A673 (cell line): ENCODE measurements around the gene ZHX3. TPM values are rescaled to one million over a fixed set of nuclear protein-coding genes. Genes with fewer than 3 reads are reported as not detected.

Experiments
- BruUV-seq: library from RNA; stranded (reverse); fragments of 400-500 nt; replicated peaks from 2 replicates; lab custom pipeline; 2021; lab: Mats Ljungman, UMichigan
- CTCF ChIA-PET: fragments of 300-600 bp; sonication (Branson Sonifier 250); formaldehyde crosslinking; loops from one replicate; lab custom pipeline; 2022; ENCODE audit warnings: antibody characterized with exemption; lab: Charles Lee
- POLR2A ChIA-PET: fragments of 300-600 bp; sonication (Branson Sonifier 250); formaldehyde crosslinking; loops from one replicate; lab custom pipeline; 2022; ENCODE audit warnings: antibody characterized with exemption; ENCODE audit not compliant: low non-redundant PET; lab: Charles Lee
- DNase-seq: peaks from one replicate; pipeline ENCODE4 v3.0.0-alpha.2; 2015; ENCODE audit warnings: low spot score
- H3K27ac ChIP-seq: fragments of 200-600 bp; sonication (generic); 2 replicates; pipeline ENCODE4 v1.5.1; 2016; ENCODE audit warnings: mixed run types, low read depth, mild to moderate bottlenecking, mixed read lengths, antibody characterized with exemption, low read length; ENCODE audit not compliant: poor library complexity, severe bottlenecking
- H3K27me3 ChIP-seq: fragments of 200-600 bp; sonication (generic); replicated peaks from 2 replicates; pipeline ENCODE4 v1.6.1; 2017; ENCODE audit warnings: mixed run types, low read depth, mild to moderate bottlenecking, mixed read lengths, antibody characterized with exemption, low read length; ENCODE audit not compliant: insufficient read depth, poor library complexity
- H3K36me3 ChIP-seq: fragments of 200-600 bp; sonication (generic); 2 replicates; pipeline ENCODE4 v1.6.1; 2016; ENCODE audit warnings: mixed run types, mild to moderate bottlenecking, mixed read lengths, antibody characterized with exemption, low read length; ENCODE audit not compliant: insufficient read depth, poor library complexity, severe bottlenecking
- H3K4me1 ChIP-seq: fragments of 200-600 bp; sonication (generic); 2 replicates; pipeline ENCODE4 v1.6.1; 2017; ENCODE audit warnings: mixed run types, mild to moderate bottlenecking, mixed read lengths, antibody characterized with exemption, low read length; ENCODE audit not compliant: insufficient read depth, poor library complexity, severe bottlenecking
- H3K4me3 ChIP-seq: fragments of 200-600 bp; sonication (generic); 2 replicates; pipeline ENCODE4 v1.5.1; 2016; ENCODE audit warnings: low read depth, mixed run types, mild to moderate bottlenecking, mixed read lengths, low read length; ENCODE audit not compliant: poor library complexity, severe bottlenecking
- H3K9me3 ChIP-seq: fragments of 200-600 bp; sonication (generic); 2 replicates; pipeline ENCODE4 v1.6.1; 2016; ENCODE audit warnings: mixed run types, low read depth, mild to moderate bottlenecking, mixed read lengths, antibody characterized with exemption, low read length; ENCODE audit not compliant: poor library complexity, severe bottlenecking
- CTCF ChIP-seq: fragments of 300-800, 200-600 bp; sonication (generic); conservative IDR thresholded peaks from 2 replicates; pipeline ENCODE4 v1.5.1; 2017; ENCODE audit warnings: low read depth, mild to moderate bottlenecking, antibody characterized with exemption, low read length, moderate library complexity, mixed read lengths
- EZH2 ChIP-seq: fragments of 200-600 bp; sonication (generic); IDR thresholded peaks from 2 replicates; pipeline ENCODE4 v1.6.1; 2017; ENCODE audit warnings: borderline replicate concordance, low read depth, mild to moderate bottlenecking, mixed read lengths, antibody characterized with exemption, low read length; ENCODE audit not compliant: poor library complexity, severe bottlenecking
- intact Hi-C: fragments of 100-400 bp; cut with micrococcal nuclease; formaldehyde crosslinking; loops from one replicate; pipeline ENCODE4 v1.10.0; 2022; ENCODE audit not compliant: unreplicated experiment
- total RNA-seq: library from RNA; stranded (reverse); gene quantifications from 2 replicates; pipeline ENCODE4 v1.2.3, GENCODE V29; 2021

ZHX3 gene
- total RNA-seq, 1 experiment from 2014 or later: 14.0 TPM

- intact Hi-C loops: no loop called here
Measured at GRCh38 chr20:41148942-41149341, 168.6 kb downstream of the ZHX3 start.

DNA sequence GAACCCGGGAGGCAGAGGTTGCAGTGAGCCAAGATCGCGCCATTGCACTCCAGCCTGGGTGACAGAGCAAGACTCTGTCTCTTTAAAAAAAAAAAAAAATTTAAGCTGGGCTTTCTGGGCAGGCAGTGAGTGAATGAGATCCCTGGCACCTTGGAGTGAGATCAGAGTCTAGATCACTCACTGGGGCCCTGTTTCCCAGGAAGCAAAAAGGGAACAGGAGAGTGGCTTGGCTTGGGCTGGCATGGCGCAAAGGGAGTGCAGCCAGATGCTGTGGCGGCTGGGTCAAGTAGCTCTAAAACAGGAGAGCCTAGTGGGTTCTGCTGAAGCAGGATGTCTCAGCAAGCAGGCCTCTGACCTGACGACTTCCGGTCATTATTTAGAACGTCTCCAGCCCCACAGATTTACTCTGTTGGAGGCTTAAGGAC lies 169.8 kb downstream of the ZHX3 start:
- no peak for DNase-seq
- Histone ChIP-seq H3K9me3 (no peaks in the 10 kb centered on the region), H3K4me3 (no peak overlapping the region), H3K36me3 (peaks cover 4% of the 10 kb centered on the region), H3K4me1 (peaks cover 5% of the 10 kb centered on the region), H3K27me3 (no peaks in the 10 kb centered on the region), H3K27ac (no peak overlapping the region)
- CTCF ChIA-PET: interaction anchor here (0.6 to 1.5 kb wide), 2 partner anchors 13 to 263 kb away, joined by 3 to 4 read pairs; no protein-coding TSS in a partner anchor
- TF ChIP-seq EZH2 (no peak), CTCF (no peak)
- BruUV-seq: no TSS peak
- intact Hi-C loops: no loop called here
- POLR2A ChIA-PET: no interaction called here

More at GRCh38 chr20:41148942-41149341, 168.6 kb downstream of the ZHX3 start:
- BruUV-seq: no TSS peak
- ChIA-PET CTCF (interaction anchor here (1.5 kb wide), 1 partner anchor 14 kb away, joined by 4 read pairs; no protein-coding TSS in a partner anchor), POLR2A (no interaction called here)
- DNase-seq: no peak
- peaks cover 3% of the 10 kb centered on the region for H3K36me3 ChIP-seq
- no peak overlapping the region for H3K27ac ChIP-seq
- no peaks in the 10 kb centered on the region for H3K27me3 ChIP-seq
- H3K4me1 ChIP-seq: peaks cover 5% of the 10 kb centered on the region
- TF ChIP-seq CTCF: no peak
- no peak for TF ChIP-seq EZH2
- H3K4me3 ChIP-seq: no peak overlapping the region
- H3K9me3 ChIP-seq: no peaks in the 10 kb centered on the region

GRCh38 chr20:41145821-41146620 lies 171.5 kb downstream of the ZHX3 start:
- H3K27me3 ChIP-seq: no peaks in the 10 kb centered on the region
- H3K4me3 ChIP-seq: no peak overlapping the region
- ChIA-PET CTCF (no interaction called here), POLR2A (no interaction called here)
- H3K36me3 ChIP-seq: peaks cover 4% of the 10 kb centered on the region
- H3K9me3 ChIP-seq: no peaks in the 10 kb centered on the region
- no TSS peak for BruUV-seq
- no peak for DNase-seq
- H3K4me1 ChIP-seq: peaks cover 5% of the 10 kb centered on the region
- intact Hi-C loops: no loop called here
- TF ChIP-seq CTCF (no peak), EZH2 (no peak)
- H3K27ac ChIP-seq: no peak overlapping the region
